ENCODE measurements around the gene OR2F1.

OR2F1 gene, protein sequence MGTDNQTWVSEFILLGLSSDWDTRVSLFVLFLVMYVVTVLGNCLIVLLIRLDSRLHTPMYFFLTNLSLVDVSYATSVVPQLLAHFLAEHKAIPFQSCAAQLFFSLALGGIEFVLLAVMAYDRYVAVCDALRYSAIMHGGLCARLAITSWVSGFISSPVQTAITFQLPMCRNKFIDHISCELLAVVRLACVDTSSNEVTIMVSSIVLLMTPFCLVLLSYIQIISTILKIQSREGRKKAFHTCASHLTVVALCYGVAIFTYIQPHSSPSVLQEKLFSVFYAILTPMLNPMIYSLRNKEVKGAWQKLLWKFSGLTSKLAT

DNA sequence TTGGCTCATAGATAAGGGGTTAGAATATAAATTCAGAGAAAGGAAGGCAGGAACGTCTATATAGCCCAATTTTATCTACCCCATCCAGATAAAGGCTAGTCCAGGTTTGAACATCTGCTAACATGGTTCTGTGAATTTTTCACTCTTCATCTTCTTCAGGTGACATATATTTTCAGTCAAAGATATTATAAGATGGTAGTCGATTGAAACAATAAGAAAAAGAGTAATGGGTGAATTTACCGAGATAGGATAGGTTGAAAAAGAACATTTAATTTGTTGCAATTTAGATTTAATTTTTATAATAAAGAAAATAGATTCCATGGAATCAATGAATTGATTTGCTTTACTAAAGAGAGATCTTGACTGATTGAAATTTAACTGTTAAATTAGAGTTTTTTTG is at the start of gene OR2F1:
TSS of gene OR2F1 (plus strand) at position 301 of the 400 bp plus-strand sequence. CDS start 5,127 bp downstream, outside the sequence.
- DNase-seq (ENCODE audit: low read depth in 2 of 2), result no peak

DNA sequence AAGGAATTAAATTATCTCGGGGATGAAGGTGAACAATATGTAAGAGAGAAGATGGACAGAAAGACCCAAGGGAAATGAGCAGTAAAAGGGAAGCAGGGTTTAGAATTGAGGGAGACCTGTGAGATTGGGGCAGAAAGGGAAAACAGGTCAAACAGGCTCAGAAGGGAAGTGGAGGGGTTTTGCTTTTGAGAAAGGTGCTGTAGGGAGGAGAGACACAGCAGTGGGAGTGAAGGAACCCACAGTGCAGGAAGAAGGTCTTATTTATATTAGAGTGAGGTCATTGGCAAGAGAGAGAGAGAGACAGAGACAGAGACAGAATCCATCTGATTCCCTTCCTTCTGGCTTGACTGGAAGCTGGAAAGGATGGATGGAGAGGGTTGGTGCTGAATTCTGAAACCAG is 49.1 kb upstream of the OR2F1 start:
- DNase-seq (ENCODE audit: low read depth in 2 of 2), result no peak

DNA sequence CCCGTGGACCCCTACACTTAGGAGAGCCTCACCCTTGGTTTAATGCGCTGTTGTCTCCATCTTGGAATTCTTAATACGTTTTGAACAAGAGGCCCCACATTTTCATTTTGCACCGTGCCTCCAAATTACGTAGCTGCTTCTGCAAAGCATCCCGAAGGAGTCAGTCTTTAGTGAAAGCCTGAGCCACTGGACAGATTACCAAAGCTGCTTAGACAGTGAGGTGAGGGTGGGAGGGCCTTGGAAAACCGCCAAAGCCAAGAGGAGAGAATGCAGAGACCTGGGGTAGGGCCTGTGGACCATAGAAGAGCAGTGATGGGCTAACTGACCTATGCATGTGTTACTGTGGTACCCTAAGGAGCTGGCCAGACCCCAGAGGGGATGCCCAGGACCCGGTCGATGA is 48.5 kb upstream of the OR2F1 start:
- no peak for DNase-seq (ENCODE audit: low read depth in 2 of 2)

DNA sequence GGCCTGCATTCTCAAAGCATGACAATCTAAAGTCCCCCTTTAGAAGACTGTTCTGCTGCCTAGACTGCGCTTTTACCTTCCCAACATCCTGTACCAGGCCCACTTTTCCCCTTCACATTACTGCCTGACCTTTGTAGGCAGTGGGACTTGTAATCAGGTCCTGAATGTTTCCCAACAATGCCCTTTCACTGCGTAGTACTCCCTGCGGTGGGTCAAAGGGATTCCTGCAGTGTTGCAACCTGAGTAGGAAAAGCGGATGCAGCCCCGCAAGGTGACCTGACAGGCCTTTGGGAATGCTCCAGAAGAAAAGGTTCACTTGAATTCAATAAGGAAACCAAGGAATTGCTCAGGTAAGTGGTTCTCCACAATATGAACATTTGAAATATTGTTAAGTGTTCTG is 47.7 kb upstream of the OR2F1 start:
- no peak for DNase-seq (ENCODE audit: low read depth in 2 of 2)

DNA sequence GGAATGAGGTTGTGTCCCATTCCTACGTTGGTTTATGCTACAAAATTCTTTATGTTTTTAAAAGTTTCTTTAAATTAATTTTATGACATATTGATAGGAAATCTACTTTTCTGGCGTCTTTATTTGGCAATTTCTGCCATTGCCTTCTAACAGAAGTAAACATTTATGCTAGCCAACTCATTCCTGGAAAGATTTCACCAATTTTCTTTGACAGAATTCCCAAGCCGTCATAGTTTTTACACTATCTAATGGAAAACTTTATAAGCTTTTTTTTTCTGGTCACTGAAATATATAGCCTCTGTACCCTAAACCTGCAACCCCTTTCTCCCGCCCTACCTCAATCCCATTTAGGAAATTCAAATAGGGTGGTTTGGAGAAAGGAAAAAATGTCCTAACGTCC is 46.5 kb upstream of the OR2F1 start:
- DNase-seq (ENCODE audit: low read depth in 2 of 2), result no peak

DNA sequence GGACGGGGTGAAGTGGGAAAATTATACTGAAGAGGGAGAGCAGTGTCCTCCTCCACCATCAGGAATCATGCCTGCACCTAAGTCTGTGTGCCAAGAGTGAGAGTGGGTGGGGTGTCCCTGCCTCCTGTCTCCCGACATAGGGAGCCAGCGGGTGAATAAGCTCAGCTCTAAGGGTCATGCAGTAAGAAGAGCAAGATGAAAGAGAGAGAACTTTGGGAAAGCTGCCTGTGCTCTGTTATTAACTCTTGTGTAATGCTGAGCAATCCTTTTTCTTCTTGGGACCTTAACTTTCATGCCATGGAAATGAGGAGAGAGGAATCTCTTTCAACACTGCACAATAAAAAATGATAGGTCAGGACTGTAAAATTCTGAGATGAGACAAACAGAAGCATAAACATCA is 44.8 kb upstream of the OR2F1 start:
- no peak for DNase-seq (ENCODE audit: low read depth in 2 of 2)

DNA sequence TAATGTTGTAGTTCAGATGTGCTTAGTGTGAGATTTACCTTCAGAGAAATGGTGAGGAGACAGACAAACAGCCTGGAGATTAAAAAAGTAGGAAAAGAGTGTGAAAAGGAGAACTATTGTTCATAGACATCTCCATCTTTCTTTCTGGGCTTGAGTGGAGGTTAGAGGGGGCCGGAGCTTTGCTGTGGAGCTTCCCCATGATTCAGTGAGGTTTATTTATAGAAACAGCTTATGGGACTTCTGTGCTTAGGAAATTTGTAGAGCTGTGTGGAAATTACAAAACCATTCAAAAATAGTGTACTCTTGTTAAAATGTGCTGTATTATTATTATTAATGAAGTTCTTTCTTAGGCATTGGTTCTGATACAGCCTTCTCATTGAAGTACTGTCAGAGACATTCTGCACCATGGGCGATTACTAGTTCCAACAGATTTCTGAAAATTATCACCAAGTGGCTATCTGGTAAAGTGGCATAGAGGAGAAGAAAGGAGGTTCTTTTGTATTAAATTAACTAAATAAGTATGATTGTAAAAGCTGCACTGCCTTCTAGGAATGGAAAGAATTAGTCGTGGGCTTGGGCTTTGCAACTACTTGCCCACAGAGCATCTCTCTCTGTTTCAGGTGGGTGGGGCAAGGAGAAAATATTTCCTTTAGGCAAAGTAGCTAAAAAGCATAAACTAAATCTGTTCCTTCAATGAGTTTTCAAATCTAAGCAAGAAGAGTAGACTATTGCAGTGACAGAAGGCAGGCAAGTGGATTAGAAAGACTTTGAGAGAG is 44.0 kb upstream of the OR2F1 start:
- no peak for DNase-seq (ENCODE audit: low read depth in 2 of 2)

DNA sequence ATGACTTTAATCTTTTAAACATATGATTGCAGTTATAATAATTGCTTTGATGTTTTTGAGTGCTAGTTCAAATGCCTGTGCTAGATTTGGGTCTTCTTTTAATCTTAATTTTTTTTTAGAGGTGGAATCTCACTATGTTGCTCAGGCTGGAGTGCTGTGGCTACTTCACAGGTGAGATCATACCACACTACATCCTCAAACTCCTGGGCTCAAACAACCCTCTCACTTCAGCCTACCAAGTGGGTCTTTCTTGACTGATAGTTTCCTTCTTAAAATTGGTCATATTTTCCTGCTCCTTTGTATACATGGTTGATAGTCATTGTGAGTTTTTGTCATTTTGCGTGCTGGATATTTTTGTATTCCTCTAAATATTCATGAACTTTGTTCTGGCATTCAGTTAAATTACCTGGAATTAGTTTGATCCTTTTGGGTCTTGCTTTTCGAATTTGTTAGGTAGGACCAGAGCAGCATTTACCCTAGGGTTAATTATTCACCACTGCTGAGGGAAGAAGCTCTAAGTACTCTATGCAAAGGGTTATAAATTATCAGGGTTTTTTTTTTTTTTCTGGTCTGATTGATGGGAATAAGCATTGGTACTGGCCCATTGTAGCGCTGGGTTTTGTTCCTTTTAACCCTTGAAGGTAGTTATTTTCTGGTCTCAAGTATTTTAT is 40.6 kb upstream of the OR2F1 start:
- DNase-seq (ENCODE audit: low read depth in 2 of 2), result no peak

DNA sequence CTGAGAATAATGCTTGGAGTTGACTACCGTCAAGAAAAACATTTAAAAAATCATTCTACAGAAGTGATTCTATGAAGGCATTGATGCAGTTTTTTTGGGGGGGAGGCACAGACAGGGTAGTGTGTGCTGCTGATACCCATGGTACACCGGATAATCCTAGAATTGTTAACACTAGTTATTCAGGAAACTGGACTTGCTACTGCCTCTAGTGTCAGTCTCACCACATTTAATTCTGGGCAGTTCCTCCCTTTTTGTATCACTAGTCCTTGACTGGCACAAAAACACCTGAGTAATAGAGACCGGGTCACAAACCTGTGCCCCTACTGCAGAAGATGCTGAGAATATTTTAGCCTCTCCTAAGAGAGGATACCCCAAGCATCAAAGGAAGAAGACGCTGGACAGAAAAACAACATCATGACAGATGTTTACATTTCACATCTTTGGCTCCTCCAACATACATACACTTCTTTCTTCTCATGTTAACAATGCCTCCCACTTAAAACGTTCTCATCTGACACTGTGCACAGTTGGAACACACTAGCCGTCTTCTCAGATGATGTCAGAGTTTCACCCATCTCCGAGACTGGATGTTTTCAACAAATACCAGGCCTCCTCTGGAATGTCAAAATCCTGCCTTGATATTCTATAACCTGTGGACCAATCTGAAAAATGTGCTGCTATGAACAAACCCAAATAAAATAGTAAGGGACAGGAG is 39.5 kb upstream of the OR2F1 start:
- DNase-seq (ENCODE audit: low read depth in 2 of 2), result no peak

DNA sequence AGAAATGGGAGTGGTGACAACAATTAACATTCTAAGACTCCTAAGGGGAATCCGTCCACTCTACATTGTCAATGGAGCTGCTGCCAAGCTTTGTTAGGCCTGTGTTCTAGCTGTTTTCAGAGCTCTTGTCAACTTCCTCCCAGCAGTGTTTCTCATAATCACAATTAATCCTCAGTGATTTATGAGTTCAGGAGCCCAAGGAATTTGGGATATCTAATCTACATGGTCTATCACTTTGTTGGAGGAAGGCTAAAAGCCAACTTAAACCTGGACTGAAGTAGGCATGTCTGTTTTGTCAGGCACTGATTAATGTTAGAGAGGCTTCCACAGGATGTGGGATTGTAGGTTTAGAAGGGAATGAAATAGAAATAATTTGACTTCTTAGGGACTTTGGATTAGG is 29.8 kb upstream of the OR2F1 start:
- no peak for DNase-seq (ENCODE audit: low read depth in 2 of 2)

DNA sequence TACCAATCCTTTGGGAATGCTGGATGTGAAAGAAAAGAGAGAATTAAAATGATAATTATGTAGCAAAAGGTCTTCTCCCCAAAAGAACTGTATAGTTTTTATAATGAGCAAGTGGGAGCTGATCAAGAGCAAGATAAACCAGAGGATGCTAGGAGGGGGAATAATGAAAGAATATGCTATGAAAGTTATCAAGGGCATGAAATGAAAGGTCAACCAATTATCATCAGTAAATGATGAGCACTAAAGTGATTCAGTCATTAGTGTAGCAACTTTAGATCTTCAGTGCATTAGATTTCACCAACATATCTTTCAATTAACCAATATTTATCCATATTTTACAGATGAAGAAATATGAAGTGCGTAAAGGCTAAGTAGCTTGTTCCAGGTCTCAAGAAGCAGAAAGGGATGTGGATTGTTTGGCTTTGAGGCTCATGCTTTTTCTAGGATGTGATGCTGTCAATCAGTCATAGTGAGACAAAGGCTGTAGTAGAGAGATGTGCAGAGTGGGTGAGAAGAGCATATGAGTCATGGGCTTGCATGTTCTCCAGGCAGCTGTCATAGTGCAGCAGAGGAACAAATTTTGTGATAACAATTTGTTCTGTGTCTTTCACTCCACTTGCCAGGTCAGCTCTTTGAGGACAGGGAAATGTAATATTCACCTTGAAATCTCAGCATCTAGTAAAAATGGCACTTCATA is 25.3 kb upstream of the OR2F1 start:
- no peak for DNase-seq (ENCODE audit: low read depth in 2 of 2)

DNA sequence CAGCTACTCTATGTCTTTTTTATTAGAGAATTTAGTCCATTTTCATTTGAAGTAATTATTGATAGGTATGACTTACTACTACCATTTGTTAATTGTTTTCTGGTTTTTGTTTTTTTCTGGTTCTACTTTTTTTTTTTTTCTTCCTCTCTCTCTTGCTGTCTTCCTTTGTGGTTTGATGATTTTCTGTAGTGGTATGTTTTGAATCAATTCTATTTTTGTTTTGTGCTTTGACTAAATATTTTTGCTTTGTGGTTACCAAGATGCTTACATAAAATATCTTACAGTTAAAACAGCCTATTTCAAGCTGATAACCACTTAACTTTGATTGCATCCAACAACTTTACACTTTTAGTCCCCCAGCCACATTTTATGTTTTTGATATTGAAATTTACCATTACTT is 22.9 kb upstream of the OR2F1 start:
- DNase-seq (ENCODE audit: low read depth in 2 of 2), result no peak

DNA sequence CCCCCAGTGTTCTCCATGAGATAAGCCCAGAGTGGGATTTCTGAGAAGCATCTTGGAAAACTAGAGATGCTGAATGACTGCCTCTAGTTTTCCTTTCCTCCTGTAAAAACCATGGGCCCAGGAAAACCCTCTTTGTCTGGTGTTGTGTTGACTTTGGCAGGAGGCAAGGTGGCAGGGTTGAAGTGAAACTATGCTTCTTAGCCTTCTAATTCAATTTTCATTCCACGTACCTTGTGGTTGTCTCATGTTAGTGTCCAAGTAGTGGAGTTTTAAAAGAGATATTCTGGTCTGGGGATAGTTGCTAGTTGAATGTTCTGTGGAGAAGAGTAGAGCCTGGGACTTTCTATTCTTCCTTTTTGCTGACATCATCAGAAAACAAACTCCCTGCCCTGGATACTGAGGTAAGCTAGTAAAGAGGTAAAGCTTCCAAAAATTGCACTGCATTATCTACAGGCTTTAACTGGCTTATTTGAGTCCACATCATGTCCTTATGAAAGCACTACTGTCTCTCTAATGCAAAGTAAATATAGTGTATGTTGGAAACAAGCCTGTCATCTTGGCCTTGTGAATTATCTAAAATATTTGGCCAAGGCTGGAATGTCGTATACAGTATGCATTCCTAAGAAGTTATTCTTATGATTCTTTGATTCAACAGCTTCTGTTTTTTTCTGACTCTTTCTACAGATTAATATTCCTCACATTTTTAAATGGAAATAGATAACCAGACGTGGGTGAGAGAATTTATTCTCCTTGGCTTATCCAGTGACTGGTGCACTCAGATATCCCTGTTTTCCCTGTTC is 19.9 kb upstream of the OR2F1 start, which contains the start of gene OR2F2:
TSS of gene OR2F2 (plus strand) at position 708 of the 800 bp plus-strand sequence. CDS start at position 708, 0 bp downstream.
- DNase-seq (ENCODE audit: low read depth in 2 of 2), result no peak

DNA sequence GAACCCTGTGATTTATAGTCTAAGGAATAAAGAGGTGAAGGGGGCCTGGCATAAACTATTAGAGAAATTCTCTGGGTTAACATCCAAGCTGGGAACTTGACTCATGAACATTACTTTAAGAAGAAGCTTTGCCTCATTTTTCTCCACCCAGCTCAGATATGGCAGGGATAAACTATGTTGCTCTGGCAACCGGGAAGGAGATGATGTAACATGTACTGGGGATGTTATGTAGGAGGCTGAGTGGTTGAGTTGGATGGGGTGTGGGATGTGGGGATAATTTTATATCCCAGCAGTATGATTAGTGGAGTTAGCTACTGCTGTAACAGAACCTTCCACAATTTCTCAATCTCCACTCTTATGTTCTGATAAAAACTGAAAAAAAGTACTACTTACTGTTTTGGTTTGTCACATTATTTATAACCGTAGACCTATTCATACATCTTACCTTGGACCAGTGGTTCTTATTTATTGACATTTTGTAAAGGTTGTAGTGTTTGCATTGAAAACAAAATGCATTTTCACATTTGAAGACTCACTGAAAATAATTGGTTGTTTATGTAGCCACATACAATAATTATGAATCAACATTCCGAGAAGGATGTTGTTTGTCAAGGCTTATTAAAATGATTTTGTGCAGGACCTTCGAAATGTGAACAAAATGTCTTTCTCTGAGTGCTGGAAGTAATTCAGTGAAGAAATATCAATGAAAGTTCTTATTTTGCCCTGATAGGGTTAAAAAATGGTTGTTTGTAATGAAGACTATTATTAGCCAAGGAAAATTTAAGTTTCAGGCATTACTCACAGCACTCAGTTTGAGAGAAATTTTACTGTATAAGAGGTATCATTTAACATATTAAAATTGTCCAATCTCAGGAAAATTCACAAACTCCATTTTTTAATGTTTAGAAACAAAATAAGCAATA is 18.3 kb upstream of the OR2F1 start:
- no peak for DNase-seq (ENCODE audit: low read depth in 2 of 2)

DNA sequence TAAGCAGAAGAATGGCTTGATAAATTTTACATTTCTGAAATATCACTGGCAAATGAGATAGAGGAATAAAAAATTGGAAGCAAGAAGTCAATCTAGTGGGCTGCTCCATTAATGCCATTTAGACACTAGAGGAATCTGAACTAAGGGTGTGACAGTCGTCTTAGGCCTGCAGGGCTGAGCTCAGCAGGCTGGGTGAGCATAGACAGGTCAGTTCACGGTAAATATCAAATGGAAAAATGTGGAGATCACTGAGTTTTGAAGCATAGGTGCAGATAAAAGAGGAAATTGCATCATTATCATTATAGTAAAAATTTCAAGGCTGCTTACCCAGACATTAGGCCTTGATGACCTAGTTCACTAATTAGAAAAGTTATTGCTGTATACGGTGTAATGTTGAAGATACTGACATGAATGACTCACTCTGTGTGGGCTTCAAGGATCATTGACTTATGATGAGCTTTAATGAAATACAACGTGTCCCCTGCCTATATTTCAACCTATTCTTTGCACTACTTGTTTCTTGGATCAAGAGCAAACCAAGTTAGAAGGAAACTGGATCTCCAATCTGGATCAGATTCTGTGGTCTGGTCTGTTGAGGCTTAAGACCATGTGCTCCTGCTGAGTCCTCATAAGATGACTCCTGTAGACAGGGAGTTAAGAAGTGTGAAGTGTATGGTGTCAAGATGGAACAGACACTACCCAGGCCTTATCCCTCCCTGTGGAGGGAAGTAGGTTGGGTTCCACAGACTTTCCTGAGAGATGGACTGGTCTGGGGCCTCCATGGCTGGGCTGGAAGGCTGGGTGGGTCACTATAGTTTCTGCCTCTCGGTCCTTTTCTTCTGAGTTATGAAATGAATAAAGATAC is 16.0 kb upstream of the OR2F1 start:
- no peak for DNase-seq (ENCODE audit: low read depth in 2 of 2)

DNA sequence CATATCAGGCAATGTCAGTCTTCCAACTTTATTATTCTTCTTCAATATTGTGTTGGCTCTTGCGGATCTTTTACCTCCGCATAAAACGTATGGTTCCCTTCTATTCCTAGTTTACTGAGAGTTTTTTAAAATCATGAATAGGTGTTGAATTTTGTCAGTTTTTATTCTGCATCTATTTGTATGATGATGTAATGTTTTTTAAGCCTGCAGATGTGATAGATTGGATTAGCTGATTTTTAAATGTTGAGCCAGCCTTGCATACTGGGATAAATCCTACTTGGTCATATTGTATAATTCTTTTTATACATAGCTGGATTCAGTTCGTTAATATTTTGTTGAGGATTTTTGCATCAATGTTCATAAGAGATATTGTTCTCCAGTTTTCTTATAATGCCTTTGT is 9.2 kb upstream of the OR2F1 start:
- DNase-seq (ENCODE audit: low read depth in 2 of 2), result no peak

DNA sequence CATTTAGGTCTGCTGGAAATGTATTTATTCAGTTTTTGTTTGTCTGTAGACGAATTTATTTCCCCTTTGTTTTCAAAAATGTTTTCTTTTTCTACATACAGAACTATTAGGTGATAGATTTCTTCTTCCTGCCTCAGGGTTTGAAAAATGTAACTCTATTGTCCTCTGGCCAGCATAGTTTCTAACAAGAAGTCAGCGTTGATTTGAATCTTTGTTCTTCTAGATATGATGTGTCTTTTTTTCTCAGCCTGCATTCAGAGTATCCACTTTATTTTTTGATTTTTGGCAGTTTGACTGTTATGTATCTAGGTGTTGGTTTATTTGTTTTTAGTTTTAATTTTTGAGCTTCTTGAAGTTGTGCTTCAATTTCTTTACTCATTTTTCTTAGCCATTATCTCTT is 7.5 kb upstream of the OR2F1 start:
- no peak for DNase-seq (ENCODE audit: low read depth in 2 of 2)

DNA sequence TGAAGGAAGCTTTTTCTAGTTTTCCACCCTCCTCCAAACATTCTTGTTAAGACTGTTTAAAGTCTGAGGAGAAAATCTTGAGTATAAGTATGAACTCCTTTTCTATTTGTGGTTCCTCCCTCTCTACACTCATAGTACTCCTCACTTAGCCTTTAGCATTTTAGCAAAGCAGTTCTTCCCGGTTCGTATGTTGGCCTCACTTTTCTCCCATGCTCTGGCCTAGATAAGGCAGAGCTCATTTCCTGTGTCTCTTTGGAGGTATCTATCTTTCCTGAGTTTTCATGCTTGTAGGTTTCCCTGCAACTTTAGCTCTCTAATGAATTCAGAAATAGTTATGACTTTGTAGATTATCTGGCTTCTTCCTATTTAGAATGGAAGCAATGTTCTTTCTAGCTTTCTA is 5.9 kb upstream of the OR2F1 start:
- DNase-seq (ENCODE audit: low read depth in 2 of 2), result no peak

DNA sequence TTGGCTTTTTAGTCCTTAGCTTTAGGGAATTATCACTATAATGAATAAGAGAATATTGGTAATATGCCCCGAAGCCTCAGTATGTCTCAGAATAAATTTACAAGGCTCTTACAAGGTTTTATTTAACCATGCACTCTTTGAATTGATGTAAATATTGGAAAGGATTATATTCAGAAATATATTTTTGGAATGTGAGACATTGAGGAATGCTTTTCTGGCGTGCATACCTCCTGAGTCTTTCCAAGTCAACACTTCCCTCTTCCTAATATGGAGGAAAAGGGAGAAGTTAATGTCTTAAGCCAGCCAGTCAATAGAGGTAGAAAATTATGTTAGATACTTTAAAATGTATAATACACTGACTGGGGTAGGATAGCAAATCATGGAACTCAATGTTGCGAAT is 1.2 kb upstream of the OR2F1 start:
- no peak for DNase-seq (ENCODE audit: low read depth in 2 of 2)

Data from activated CD8-positive, alpha-beta memory T cell treated with anti-CD3 and anti-CD28 coated beads for 4 hours (primary cell).